ENCODE measurements around the gene ATXN10. TPM values are rescaled to one million over a fixed set of nuclear protein-coding genes. Genes with fewer than 3 reads are reported as not detected.
"Not testable (repeated sequence)": the region's sequence is repeated elsewhere in the genome, so short reads cannot be mapped to it uniquely, and the experiment has no call there.

ATXN10 gene
- total RNA-seq, 1 experiment from 2014 or later: 23.2 TPM

- no peak for DNase-seq (ENCODE audit: low spot score)
These were observed 37.6 kb downstream of the ATXN10 start for GRCh38 chr22:45709060-45709739.

DNA sequence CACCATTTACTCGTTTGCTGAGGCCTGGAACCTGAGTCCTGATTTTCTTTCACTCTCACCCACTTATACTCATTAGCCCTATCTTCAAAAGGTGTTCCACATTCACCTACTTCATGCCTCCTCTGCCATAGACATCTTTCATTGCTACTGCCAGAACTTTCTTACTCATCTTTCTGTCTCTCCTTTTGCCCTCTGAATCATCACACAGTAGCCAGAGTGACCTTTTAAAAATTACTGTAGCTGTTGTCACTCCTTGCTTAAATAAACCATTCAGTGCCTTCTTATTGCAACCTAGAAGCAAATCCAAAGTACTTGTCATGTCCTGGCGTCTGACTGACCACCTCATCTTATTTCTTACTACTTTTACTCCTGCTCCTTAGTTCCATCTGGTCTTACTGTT lies 38.2 kb downstream of the ATXN10 start:
- DNase-seq (ENCODE audit: low spot score): no peak

- no peak for DNase-seq (ENCODE audit: low spot score)
These were observed 38.8 kb downstream of the ATXN10 start for GRCh38 chr22:45710469-45710868.

DNA sequence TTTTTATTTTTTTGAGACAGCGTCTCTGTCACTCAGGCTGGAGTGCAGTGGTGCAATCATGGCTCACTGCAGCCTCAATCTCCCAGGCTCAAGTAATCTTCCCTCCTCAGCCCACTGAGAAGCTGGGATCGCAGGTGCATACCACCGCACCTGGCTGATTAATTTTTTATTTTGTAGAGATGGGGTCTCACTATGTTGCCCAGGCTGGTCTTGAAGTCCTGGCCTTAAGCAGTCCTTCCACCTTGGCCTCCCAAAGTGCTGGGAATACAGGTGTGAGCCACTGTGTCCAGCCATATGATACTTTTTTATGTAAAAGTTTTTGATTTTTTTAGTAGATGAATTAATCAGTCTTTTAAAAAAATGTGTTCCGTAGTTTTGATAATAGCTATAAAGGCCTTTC lies 42.8 kb downstream of the ATXN10 start:
- not testable (repeated sequence) for DNase-seq (ENCODE audit: low spot score)

DNA sequence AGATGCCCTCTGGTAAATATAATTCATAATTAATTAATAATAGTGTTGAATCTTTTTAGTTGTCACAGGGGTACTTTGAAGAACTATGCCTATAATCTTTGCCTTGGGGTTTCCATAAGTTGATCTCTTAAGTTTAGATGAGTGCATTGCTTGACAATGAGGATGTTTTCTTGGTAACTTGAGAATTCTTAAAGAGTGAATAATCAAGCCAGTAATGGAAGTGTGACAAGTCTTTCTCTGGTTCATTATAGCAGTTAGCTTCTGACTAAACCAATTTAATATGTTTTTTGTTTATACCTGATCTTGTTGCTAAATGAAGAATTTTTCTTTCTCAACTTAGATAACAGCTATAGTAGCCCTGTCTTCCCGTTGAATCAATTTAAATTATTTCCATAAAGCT lies 46.2 kb downstream of the ATXN10 start:
- no peak for DNase-seq (ENCODE audit: low spot score)

DNA sequence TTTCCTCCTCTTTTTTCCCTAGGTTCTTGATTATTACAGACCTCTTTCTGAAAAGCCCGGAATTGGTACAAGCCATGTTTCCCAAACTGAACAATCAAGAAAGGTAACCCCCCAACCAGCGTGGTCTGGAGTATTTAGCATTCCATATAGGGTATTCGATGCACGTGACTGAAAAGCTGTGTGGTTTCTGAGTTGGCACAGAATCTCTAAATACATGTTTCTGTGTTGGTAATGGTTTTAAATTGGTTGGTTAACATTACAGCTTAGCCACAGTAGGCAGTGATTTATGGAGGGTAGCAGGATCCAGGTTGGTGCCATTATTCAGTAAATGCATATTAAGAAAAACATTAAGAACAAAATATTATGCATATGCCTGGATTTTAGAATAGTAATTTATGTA lies 46.8 kb downstream of the ATXN10 start:
- no peak for DNase-seq (ENCODE audit: low spot score)

DNA sequence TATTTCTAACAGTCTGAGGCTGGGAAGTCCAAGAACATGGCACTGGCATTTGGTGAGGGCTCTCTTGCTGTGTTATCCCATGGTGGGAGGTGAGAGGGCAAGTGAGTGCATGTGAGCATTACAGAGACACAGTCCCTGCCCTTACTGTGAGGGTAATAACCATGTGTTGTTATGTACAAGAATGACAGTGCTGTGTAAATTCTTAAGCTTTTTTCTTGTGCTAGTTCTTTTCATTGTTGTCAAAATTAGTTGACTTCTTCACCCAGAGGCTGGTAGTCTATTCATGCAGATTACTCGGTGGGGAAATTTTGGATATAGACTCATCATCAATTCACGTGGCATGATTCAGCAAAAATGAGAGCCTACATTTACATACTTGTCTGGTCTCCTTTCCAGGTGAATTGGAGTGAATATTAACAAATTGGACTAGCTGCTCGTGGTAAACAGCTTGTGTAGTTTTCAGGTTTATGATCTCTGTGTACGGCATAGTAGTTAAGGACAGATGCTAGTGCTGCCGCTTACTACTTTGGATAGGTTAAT lies 49.3 kb downstream of the ATXN10 start:
- DNase-seq (ENCODE audit: low spot score): no peak

- no peak for DNase-seq (ENCODE audit: low spot score)
These were observed 50.4 kb downstream of the ATXN10 start for GRCh38 chr22:45722006-45722405.

DNA sequence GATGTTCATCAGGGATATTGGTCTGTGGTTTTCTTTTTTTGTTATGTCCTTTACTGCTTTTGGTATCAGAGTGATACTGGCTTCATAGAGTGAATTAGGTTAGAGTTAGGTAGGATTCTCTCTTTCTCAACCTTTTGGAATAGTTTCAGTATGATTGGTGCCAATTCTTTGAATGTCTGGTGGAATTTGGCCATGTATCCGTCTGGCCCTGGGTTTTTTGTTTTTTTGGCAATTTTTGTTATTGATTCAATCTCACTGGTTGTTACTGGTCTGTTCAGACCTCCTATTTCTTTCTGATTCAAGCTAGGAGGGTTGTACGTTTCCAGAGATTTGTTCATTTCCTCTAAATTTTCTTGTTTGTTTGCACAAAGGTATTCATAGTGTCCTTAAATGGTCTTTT lies 54.4 kb downstream of the ATXN10 start:
- DNase-seq (ENCODE audit: low spot score): no peak

GRCh38 chr22:45731041-45731797 lies 59.6 kb downstream of the ATXN10 start:
- no peak for DNase-seq (ENCODE audit: low spot score)

- no peak for DNase-seq (ENCODE audit: low spot score)
These were observed 60.3 kb downstream of the ATXN10 start for GRCh38 chr22:45731798-45732495.

- DNase-seq (ENCODE audit: low spot score): no peak
These were observed 63.6 kb downstream of the ATXN10 start for GRCh38 chr22:45735273-45735672.

DNA sequence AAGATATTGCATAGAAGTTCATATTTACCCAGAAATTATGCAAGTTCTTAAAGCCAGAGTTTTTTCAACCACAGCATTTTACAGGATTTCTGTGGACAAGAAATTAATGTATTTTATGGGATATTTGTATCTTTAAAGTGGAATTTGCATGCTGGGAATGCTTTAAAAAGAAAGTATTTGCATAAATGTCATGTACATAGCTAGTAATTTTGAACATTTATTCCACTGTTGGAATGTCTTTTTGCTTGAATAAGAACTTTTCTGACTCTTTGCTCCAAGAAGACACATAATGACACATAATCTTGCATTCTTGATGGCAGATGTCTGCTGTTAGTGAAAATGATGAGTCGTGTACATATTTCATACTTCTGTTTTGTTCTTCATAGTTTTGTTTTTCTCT lies 66.6 kb downstream of the ATXN10 start:
- no peak for DNase-seq (ENCODE audit: low spot score)

GRCh38 chr22:45740236-45740635 lies 68.6 kb downstream of the ATXN10 start:
- DNase-seq (ENCODE audit: low spot score): no peak

- DNase-seq (ENCODE audit: low spot score): peak; percentile 38
These were observed 71.3 kb downstream of the ATXN10 start for GRCh38 chr22:45742866-45743450.

DNA sequence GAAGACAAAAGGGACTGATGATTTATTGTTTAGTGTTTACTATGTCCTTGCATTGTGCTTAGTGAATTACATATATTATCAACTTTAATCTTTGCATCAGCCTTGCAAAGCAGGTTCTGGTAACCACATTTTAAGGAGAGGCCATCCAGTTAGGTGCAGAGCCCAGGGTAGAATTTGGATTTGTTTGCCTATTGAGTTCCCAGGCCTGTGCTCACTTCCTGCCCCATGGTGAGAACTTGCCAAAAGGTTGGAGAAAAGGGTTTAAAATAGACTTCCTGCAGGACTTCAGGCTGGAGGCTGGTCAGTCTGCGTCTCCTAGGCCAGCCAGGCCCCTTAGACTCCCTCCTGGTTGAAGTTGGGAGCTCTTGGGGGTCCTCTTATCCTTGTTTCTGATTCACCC lies 72.1 kb downstream of the ATXN10 start:
- DNase-seq (ENCODE audit: low spot score): no peak

GRCh38 chr22:45744442-45744841 lies 72.8 kb downstream of the ATXN10 start:
- no peak for DNase-seq (ENCODE audit: low spot score)

DNA sequence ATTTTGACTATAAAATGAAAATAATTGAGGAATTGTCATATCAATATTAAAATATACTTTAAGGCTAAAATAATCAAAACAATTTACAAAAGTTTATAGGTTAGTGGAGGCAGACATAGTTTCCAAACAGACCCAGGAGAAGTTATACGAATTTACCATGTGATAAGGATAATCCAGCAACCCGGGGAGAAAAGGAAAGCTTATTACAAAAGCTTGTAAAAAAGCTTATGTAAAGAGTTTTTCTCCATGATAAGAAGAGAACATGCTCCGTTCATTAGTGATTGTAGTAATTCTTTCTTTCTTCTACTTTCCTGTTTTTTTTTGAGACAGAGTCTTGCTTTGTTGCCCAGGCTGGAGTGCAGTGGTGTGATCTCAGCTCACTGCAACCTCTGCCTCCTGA lies 79.0 kb downstream of the ATXN10 start:
- DNase-seq (ENCODE audit: low spot score): no peak

GRCh38 chr22:45752036-45752435 lies 80.4 kb downstream of the ATXN10 start:
- no peak for DNase-seq (ENCODE audit: low spot score)

GRCh38 chr22:45754822-45755221 lies 83.2 kb downstream of the ATXN10 start:
- no peak for DNase-seq (ENCODE audit: low spot score)

- DNase-seq (ENCODE audit: low spot score): no peak
These were observed 84.9 kb downstream of the ATXN10 start for GRCh38 chr22:45756558-45756957.

GRCh38 chr22:45757068-45757467 lies 85.4 kb downstream of the ATXN10 start:
- no peak for DNase-seq (ENCODE audit: low spot score)
